Measurements from ENCODE around the gene MAN2B2.
A peak's percentile ranks its signal among the peaks of the same experiment; 100 is the strongest.

The MAN2B2 gene

GRCh38 chr4:6546681-6547447, 28.1 kb upstream of the MAN2B2 start:
- peak; percentile 72 for DNase-seq (ENCODE audit: low spot score)

GRCh38 chr4:6548201-6548881, 26.6 kb upstream of the MAN2B2 start:
- DNase-seq (ENCODE audit: low spot score) = no peak

GRCh38 chr4:6548882-6549230, 26.1 kb upstream of the MAN2B2 start:
- no peak for DNase-seq (ENCODE audit: low spot score)

- DNase-seq (ENCODE audit: low spot score) = no peak
Measured at GRCh38 chr4:6549445-6549844, 25.5 kb upstream of the MAN2B2 start.

GRCh38 chr4:6549890-6550620, 24.9 kb upstream of the MAN2B2 start:
- DNase-seq (ENCODE audit: low spot score) = no peak

- no peak for DNase-seq (ENCODE audit: low spot score)
Measured at GRCh38 chr4:6550821-6551220, 24.2 kb upstream of the MAN2B2 start.

GRCh38 chr4:6551660-6552059, 23.3 kb upstream of the MAN2B2 start:
- no peak for DNase-seq (ENCODE audit: low spot score)

GRCh38 chr4:6555519-6555918, 19.5 kb upstream of the MAN2B2 start:
- no peak for DNase-seq (ENCODE audit: low spot score)

GRCh38 chr4:6556263-6556662, 18.7 kb upstream of the MAN2B2 start:
- DNase-seq (ENCODE audit: low spot score) = no peak

- no peak for DNase-seq (ENCODE audit: low spot score)
Measured at GRCh38 chr4:6557185-6557584, 17.8 kb upstream of the MAN2B2 start.

GRCh38 chr4:6557856-6558255, 17.1 kb upstream of the MAN2B2 start:
- no peak for DNase-seq (ENCODE audit: low spot score)

- no peak for DNase-seq (ENCODE audit: low spot score)
Measured at GRCh38 chr4:6560416-6561172, 14.4 kb upstream of the MAN2B2 start.

GRCh38 chr4:6561173-6561516, 13.8 kb upstream of the MAN2B2 start:
- no peak for DNase-seq (ENCODE audit: low spot score)

- DNase-seq (ENCODE audit: low spot score) = no peak
Measured at GRCh38 chr4:6561706-6562371, 13.2 kb upstream of the MAN2B2 start.

GRCh38 chr4:6562931-6563901, 11.8 kb upstream of the MAN2B2 start:
- no peak for DNase-seq (ENCODE audit: low spot score)

- DNase-seq (ENCODE audit: low spot score) = no peak
Measured at GRCh38 chr4:6563935-6564645, 10.9 kb upstream of the MAN2B2 start.

- no peak for DNase-seq (ENCODE audit: low spot score)
Measured at GRCh38 chr4:6565691-6566390, 9.1 kb upstream of the MAN2B2 start.

- DNase-seq (ENCODE audit: low spot score) = no peak
Measured at GRCh38 chr4:6566391-6567190, 8.4 kb upstream of the MAN2B2 start.

GRCh38 chr4:6567218-6567617, 7.8 kb upstream of the MAN2B2 start:
- DNase-seq (ENCODE audit: low spot score) = no peak

Data from hematopoietic multipotent progenitor cell treated with erythropoietin and hydrocortisone succinate and interleukin-3 and kit ligand, for 15 days (in vitro differentiated cells).